H1 (cell line): ENCODE data around the gene TRIP11. TPM values are rescaled to one million over a fixed set of nuclear protein-coding genes. Genes with fewer than 3 reads are reported as not detected.

Experiments
- CHD1 ChIP-seq: IDR thresholded peaks from 2 replicates; pipeline ENCODE4 v1.6.1; 2012; ENCODE audit warnings: low read depth, low read length, improper control_type of control experiment
- polyA plus RNA-seq, 7 experiments: library from polyadenylated mRNA; depleted of rRNA in 3 of 7; stranded (reverse) in 5 of 7; unstranded in 2 of 7; fragments of >200 nt in 5 of 7; fragments of 200-250 nt in 2 of 7; gene quantifications; 1 replicate in 5 of 7; 2 replicates in 1 of 7; 4 replicates in 1 of 7; pipeline versions ENCODE4 v1.2.1 to v1.2.3, GENCODE V29; 2011 to 2013; ENCODE audit warnings: missing spikeins in 2 of 7, mixed read lengths in 2 of 7
- total RNA-seq: library from RNA; stranded (reverse); fragmentation: NEBNext Ultra II Directional; extraction: Animal tissue kit (Norgen Biotek cat#: 25700); gene quantifications from 2 replicates; pipeline ENCODE4 v1.2.1, GENCODE V29; 2021

Gene TRIP11
- total and polyA plus RNA-seq, 2 of the 8 experiments (the other 6 are each of a cell fraction or from before 2014, with no cell fraction given), result 3.3 to 30.4 TPM

DNA sequence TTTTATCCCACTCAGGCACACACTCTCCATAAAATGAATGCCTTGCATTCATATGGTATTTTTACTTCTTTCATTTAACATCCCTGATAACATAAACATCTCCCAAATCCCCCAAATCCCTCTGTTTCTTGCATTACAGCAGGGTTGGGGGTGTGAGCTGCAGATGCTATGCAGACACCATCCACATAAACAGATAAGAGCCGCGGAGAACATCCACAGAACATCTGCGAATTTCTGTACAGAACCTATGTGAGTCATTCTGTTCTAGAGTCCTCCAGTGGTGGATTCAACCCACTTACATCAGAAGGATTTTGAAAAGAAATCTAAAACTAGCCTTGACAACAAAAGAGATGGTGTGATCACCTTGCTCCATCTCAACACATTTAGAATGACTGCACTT, 112.7 kb downstream of the TRIP11 start (continued):
- TF ChIP-seq CHD1, result no peak
